VCaP (cell line): ENCODE results near the gene LENG8.

ENCODE experiments used
- H3K27ac ChIP-seq: fragments of 450-650 bp; 2 replicates; pipeline ENCODE4 v1.5.1; 2017
- CTCF ChIP-seq: fragments of 450-650 bp; conservative IDR thresholded peaks from 2 replicates; pipeline ENCODE4 v1.5.1; 2017; ENCODE audit warnings: mild to moderate bottlenecking, moderate library complexity

LENG8 gene

GRCh38 chr19:54430306-54431254, 18.4 kb upstream of the LENG8 start:
- H3K27ac ChIP-seq, result peak overlapping the region; percentile 90
- peak; percentile 75 for TF ChIP-seq CTCF

- peak; percentile 24 for TF ChIP-seq CTCF
- H3K27ac ChIP-seq, result peak overlapping the region; percentile 90
Measured at GRCh38 chr19:54431255-54431838, 17.7 kb upstream of the LENG8 start.

- peak overlapping the region; percentile 90 for H3K27ac ChIP-seq
Measured at GRCh38 chr19:54432144-54432738, 16.8 kb upstream of the LENG8 start.

GRCh38 chr19:54433697-54434096, 15.3 kb upstream of the LENG8 start:
- TF ChIP-seq CTCF, result no peak
- no peak overlapping the region for H3K27ac ChIP-seq

More at GRCh38 chr19:54432144-54432738, 16.8 kb upstream of the LENG8 start:
- no peak for TF ChIP-seq CTCF

GRCh38 chr19:54434112-54434872, 14.7 kb upstream of the LENG8 start:
- no peak for TF ChIP-seq CTCF
- H3K27ac ChIP-seq, result no peak overlapping the region

GRCh38 chr19:54434873-54435214, 14.2 kb upstream of the LENG8 start:
- TF ChIP-seq CTCF, result no peak
- no peak overlapping the region for H3K27ac ChIP-seq
